Rectal smooth muscle tissue (tissue), 1 donor: ENCODE measurements around the gene SPRR2D.

Experiments
- H3K27ac ChIP-seq: one replicate; pipeline ENCODE4 v1.7.0; 2013; ENCODE audit warnings: low read depth, low read length, inconsistent platforms
- H3K27me3 ChIP-seq: one replicate; pipeline ENCODE4 v1.7.0; 2013; ENCODE audit warnings: low read length; ENCODE audit not compliant: control insufficient read depth, insufficient read depth
- H3K36me3 ChIP-seq: one replicate; pipeline ENCODE4 v1.7.0; 2013; ENCODE audit warnings: low read length; ENCODE audit not compliant: control insufficient read depth, insufficient read depth
- H3K4me1 ChIP-seq: one replicate; pipeline ENCODE4 v1.7.0; 2013; ENCODE audit warnings: low read length; ENCODE audit not compliant: control insufficient read depth, insufficient read depth
- H3K4me3 ChIP-seq: one replicate; pipeline ENCODE4 v1.7.0; 2013; ENCODE audit warnings: low read length
- H3K9ac ChIP-seq: one replicate; pipeline ENCODE4 v1.7.0; 2013; ENCODE audit warnings: low read length

Gene SPRR2D

GRCh38 chr1:152998476-152998875 is 42.4 kb downstream of the SPRR2D start:
- Histone ChIP-seq H3K27ac (no peak overlapping the region), H3K27me3 (no peaks in the 10 kb centered on the region), H3K4me1 (no peaks in the 10 kb centered on the region), H3K4me3 (no peak overlapping the region), H3K9ac (no peak overlapping the region), H3K36me3 (no peaks in the 10 kb centered on the region)

GRCh38 chr1:152997901-152998300 is 43.0 kb downstream of the SPRR2D start:
- Histone ChIP-seq H3K9ac (no peak overlapping the region), H3K27ac (no peak overlapping the region), H3K4me3 (no peak overlapping the region), H3K4me1 (no peaks in the 10 kb centered on the region), H3K27me3 (no peaks in the 10 kb centered on the region), H3K36me3 (no peaks in the 10 kb centered on the region)

- no peaks in the 10 kb centered on the region for H3K4me1 ChIP-seq
- no peaks in the 10 kb centered on the region for H3K27me3 ChIP-seq
- no peak overlapping the region for H3K9ac ChIP-seq
- no peak overlapping the region for H3K27ac ChIP-seq
- no peaks in the 10 kb centered on the region for H3K36me3 ChIP-seq
- no peak overlapping the region for H3K4me3 ChIP-seq
Observed at GRCh38 chr1:152996633-152997400, 44.1 kb downstream of the SPRR2D start.

GRCh38 chr1:152995842-152996241 is 45.1 kb downstream of the SPRR2D start:
- Histone ChIP-seq H3K9ac (no peak overlapping the region), H3K4me1 (no peaks in the 10 kb centered on the region)

GRCh38 chr1:152993186-152993585 is 47.7 kb downstream of the SPRR2D start:
- Histone ChIP-seq H3K36me3 (no peaks in the 10 kb centered on the region), H3K4me1 (no peaks in the 10 kb centered on the region), H3K27me3 (no peaks in the 10 kb centered on the region), H3K9ac (no peak overlapping the region), H3K27ac (no peak overlapping the region), H3K4me3 (no peak overlapping the region)

More at GRCh38 chr1:152995842-152996241, 45.1 kb downstream of the SPRR2D start:
- no peak overlapping the region for H3K27ac ChIP-seq
- no peaks in the 10 kb centered on the region for H3K27me3 ChIP-seq
- H3K36me3 ChIP-seq = no peaks in the 10 kb centered on the region
- no peak overlapping the region for H3K4me3 ChIP-seq
